Right lobe of liver (tissue), 6 donors: ENCODE measurements around the gene CDH2. TPM values are rescaled to one million over a fixed set of nuclear protein-coding genes. Genes with fewer than 3 reads are reported as not detected.

Experiments used
- ATAC-seq, 4 donors: fragments of 200-7000 bp; cut with Tn5 transposase; one replicate each; pipeline ENCODE4 v1.9.1; 2020; ENCODE audit warnings: mild to moderate bottlenecking in 4 of 4, moderate library complexity in 4 of 4
- DNase-seq, 3 donors: peaks; one replicate each; pipeline ENCODE4 v3.0.0-alpha.2; 2020
- H3K27ac ChIP-seq, 3 donors: fragments of 200-600 bp; one replicate each; pipeline ENCODE4 v1.8.0; 2022
- H3K27me3 ChIP-seq, 2 donors: fragments of 200-600 bp; one replicate each; pipeline ENCODE4 v1.8.0; 2022
- H3K36me3 ChIP-seq, 4 donors: fragments of 200-600 bp; sonication (generic) in 1 of 4; one replicate each; pipeline versions ENCODE4 v1.5.1 to v1.8.0; 2017 to 2022; ENCODE audit warnings: control low read depth in 1 of 4
- H3K4me1 ChIP-seq, 4 donors: fragments of 200-600 bp; sonication (generic) in 1 of 4; one replicate each; pipeline versions ENCODE4 v1.5.1 to v1.8.0; 2017 to 2022; ENCODE audit warnings: control low read depth in 1 of 4
- H3K4me3 ChIP-seq, 3 donors: fragments of 200-600 bp; one replicate each; pipeline ENCODE4 v1.8.0; 2022
- H3K9me3 ChIP-seq, 4 donors: fragments of 200-600 bp; sonication (generic) in 1 of 4; one replicate each; pipeline versions ENCODE4 v1.5.1 to v1.8.0; 2017 to 2022; ENCODE audit warnings: control low read depth in 1 of 4
- POLR2A ChIP-seq: fragments of 450-650 bp; IDR thresholded peaks from one replicate; pipeline ENCODE4 v1.6.1; 2017; ENCODE audit warnings: antibody characterized with exemption, mild to moderate bottlenecking
- WGBS: methylation state at CpG from one replicate; pipeline ENCODE4 v1.1.6; 2018; ENCODE audit warnings: low coverage, low lambda C conversion rate; ENCODE audit not compliant: insufficient coverage; ENCODE audit errors: missing lambda C conversion rate; 5-methylcytosine and 5-hydroxymethylcytosine counted together
- intact Hi-C, 2 donors: fragments of 100-400 bp; cut with DNase I; formaldehyde crosslinking; loops; one replicate each; pipeline versions ENCODE4 v1.11.2 to v1.14.1; 2022
- total RNA-seq, 6 experiments: library from RNA; depleted of rRNA in 2 of 6; stranded (reverse); fragments of >200 nt in 2 of 6; fragmentation: NEBNext Ultra II Directional in 3 of 6; extraction: Animal tissue kit (Norgen Biotek cat#: 25700) in 3 of 6; gene quantifications; one replicate each; pipeline versions ENCODE4 v1.1.0 to v1.2.4, GENCODE V29; 2016 to 2023
- TF ChIP-seq, protein P1 (sequence below), 4 donors: fragments of 200-600 bp in 3 of 4; fragments of 450-650 bp in 1 of 4; IDR thresholded peaks; one replicate each; pipeline versions ENCODE4 v1.5.1 to v1.8.0; 2016 to 2022; ENCODE audit warnings: antibody characterized with exemption in 4 of 4, mild to moderate bottlenecking in 2 of 4
- donor health status: DM: no; HTN: yes; CAD: no.
- donor health status: DM: no; HTN: no; CAD: no.
- donor health status: DM: no; HTN: no; CAD: no.
- donor health status: DM: no; HTN: yes; CAD: no.
- donor health status: DM: no; HTN: yes; CAD: no.

Gene CDH2
- total RNA-seq, 6 experiments from 2014 or later = 32.3 to 46.8 (median 35.8) TPM

DNA sequence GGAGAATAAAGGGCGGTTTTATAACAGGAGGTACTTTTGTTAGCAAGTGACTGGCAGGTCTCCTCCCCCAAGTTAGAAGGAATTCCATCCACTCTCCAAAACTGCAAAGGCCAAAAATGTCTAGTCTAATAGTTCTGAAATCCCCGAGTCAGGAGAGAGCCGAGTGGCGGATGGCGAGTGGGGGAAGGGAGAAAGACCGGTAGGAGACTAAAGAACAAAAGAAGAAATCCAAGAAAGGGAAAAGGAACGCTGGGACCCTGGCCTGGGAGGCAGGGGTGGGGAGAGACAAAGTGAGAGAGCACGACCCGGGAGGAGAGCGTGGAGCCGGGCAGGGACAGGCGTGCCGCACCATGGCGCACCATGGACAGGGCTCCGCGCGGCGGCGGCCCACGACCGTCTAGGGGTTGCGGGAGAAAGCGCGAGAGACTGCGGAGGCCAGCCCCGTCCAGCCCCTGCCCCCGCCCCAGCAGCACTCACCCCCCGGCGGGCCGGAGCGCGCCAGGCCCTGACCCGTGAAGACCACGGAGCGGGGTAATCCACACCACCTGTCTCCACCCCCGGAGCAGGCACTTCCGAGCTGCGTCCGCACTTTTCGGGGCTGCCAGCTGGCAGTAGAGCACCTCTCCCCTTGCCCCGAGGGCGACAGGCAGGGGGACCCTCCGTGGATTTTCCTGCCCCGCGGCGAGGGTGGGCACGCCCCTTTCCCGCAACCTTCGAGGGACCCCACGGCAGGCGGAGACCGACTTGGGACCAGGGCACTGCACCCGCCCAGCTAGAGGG is 1.6 kb downstream of the CDH2 start:
- ATAC-seq (peak; percentile 57 to 66 (median 60)), DNase-seq (peak; percentile 72 to 76 (median 73))
- Histone ChIP-seq H3K4me1 (peaks cover 0 to 26% (median 6%) of the 10 kb centered on the region in 4 donors), H3K27me3 (no peaks in the 10 kb centered on the region), H3K4me3 (peak overlapping the region; percentile 74 to 85 (median 81)), H3K36me3 (no peaks in the 10 kb centered on the region), H3K9me3 (no peaks in the 10 kb centered on the region), H3K27ac (peak overlapping the region; percentile 63 to 83 (median 82))
- TF ChIP-seq POLR2A = no peak
- TF ChIP-seq, protein P1, sequence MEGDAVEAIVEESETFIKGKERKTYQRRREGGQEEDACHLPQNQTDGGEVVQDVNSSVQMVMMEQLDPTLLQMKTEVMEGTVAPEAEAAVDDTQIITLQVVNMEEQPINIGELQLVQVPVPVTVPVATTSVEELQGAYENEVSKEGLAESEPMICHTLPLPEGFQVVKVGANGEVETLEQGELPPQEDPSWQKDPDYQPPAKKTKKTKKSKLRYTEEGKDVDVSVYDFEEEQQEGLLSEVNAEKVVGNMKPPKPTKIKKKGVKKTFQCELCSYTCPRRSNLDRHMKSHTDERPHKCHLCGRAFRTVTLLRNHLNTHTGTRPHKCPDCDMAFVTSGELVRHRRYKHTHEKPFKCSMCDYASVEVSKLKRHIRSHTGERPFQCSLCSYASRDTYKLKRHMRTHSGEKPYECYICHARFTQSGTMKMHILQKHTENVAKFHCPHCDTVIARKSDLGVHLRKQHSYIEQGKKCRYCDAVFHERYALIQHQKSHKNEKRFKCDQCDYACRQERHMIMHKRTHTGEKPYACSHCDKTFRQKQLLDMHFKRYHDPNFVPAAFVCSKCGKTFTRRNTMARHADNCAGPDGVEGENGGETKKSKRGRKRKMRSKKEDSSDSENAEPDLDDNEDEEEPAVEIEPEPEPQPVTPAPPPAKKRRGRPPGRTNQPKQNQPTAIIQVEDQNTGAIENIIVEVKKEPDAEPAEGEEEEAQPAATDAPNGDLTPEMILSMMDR (IDR thresholded peaks at IDR 0.05) = no peak
- under 1% methylated on average over 14 of the region's 53 CpGs for WGBS
- intact Hi-C loops = loop anchor here in 1 of 2 donors (10.0 kb wide), 1 partner anchor 161 kb away; no protein-coding TSS in a partner anchor

DNA sequence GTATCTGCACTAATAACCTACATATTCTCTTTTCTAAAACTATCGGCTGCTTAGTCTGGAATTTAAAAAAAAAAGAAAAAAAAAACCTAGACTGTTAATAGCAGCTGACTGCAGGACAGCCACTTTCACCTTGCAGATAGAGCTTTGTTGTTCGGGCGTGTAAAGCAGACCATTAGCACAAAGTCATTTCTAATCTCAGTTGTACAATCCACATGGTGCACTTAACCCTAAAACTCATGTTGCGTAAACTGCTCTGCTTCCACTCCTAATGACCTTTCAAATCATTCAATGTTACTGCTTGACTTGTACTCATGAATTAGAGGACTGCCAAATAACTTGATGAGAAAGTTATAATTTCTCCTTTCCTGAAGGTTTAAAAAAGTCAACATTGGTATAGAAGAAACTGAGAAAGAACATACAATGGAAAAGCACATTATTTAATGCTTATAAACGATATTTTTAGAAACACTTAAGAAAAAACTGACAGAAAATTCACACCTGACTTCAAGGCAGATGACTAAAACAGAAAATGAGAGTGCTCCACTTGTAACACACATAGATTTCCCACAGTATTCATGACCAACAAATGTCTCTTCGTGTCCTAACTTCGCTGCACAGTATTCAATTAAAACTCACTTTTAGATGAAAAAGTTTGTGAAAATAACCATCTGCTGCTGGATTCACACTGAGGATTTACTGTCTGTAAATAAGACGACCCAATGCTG is 2.6 kb downstream of the CDH2 start:
- no peak for DNase-seq
- Histone ChIP-seq H3K36me3 (no peaks in the 10 kb centered on the region), H3K27ac (peak overlapping the region; percentile 63 to 83 (median 82)), H3K27me3 (no peaks in the 10 kb centered on the region), H3K4me1 (peaks cover 0 to 36% (median 6%) of the 10 kb centered on the region in 4 donors), H3K9me3 (no peaks in the 10 kb centered on the region), H3K4me3 (peak overlapping the region; percentile 19 to 81 (median 74))
- TF ChIP-seq POLR2A = peak; percentile 21
- TF ChIP-seq, protein P1 (IDR thresholded peaks at IDR 0.05) = no peak
- ATAC-seq = peak; percentile 5 to 41 (median 18)
- intact Hi-C loops = loop anchor here in 1 of 2 donors (10.0 kb wide), 1 partner anchor 160 kb away; no protein-coding TSS in a partner anchor
- WGBS = 25% methylated on average over 8 of the region's 8 CpGs

DNA sequence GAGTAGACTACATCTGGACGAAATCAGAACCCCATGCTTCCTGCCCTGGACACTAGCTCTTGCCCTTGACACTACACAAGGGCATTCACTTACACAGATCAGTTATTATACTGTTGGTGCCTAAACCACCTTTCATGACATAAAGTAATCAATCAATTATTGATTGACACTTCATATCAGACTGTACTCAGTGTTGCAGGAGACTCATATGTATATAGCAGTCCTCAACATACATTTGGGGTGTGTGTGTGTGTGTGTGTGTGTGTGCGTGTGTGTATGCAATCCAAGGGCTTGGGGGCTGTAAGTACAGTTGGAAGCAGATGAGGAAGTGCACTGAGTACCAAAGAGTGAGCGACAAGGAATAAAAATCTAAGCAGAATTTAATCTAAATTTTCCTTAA is 5.1 kb downstream of the CDH2 start:
- Histone ChIP-seq H3K4me3 (no peak overlapping the region), H3K27me3 (no peaks in the 10 kb centered on the region), H3K27ac (no peak overlapping the region), H3K9me3 (no peaks in the 10 kb centered on the region), H3K4me1 (peaks cover 0 to 46% (median 6%) of the 10 kb centered on the region in 4 donors), H3K36me3 (no peaks in the 10 kb centered on the region)
- no peak for TF ChIP-seq POLR2A
- TF ChIP-seq, protein P1 (IDR thresholded peaks at IDR 0.05) = no peak
- no peak for DNase-seq
- intact Hi-C loops = loop anchor here in 1 of 2 donors (10.0 kb wide), 1 partner anchor 157 kb away; no protein-coding TSS in a partner anchor
- WGBS = 59% methylated on average over 3 of the region's 3 CpGs
- no peak for ATAC-seq

DNA sequence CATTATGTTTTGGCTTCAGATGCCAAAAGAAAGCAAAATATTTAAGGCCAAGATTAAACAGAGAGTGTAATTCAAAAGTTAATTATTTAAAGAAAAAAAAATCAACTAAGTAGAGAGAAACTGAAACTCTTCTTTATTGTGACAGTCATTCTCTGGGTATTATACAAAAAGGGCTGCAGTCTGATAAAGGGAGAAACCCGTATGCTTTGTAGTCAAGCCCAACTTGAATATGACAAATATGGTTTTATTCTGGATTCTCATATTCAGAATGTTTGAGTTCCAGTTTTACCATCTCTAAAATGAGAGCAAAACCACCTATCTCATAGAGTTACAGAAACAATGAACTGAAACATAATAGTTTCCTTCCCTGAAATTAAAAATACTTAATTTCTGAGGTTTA is 8.2 kb downstream of the CDH2 start:
- TF ChIP-seq POLR2A = no peak
- TF ChIP-seq, protein P1 (IDR thresholded peaks at IDR 0.05) = no peak
- Histone ChIP-seq H3K4me1 (peaks cover 0 to 56% (median 9%) of the 10 kb centered on the region in 4 donors), H3K9me3 (no peaks in the 10 kb centered on the region), H3K4me3 (peak overlapping the region in 2 of 3 donors; percentile 25 to 40), H3K36me3 (no peaks in the 10 kb centered on the region), H3K27ac (peak overlapping the region; percentile 31 to 84 (median 77)), H3K27me3 (no peaks in the 10 kb centered on the region)
- peak; percentile 48 to 65 (median 60) for ATAC-seq
- 27% methylated on average over 1 of the region's 1 CpG for WGBS
- intact Hi-C loops = no loop called here
- DNase-seq = no peak
